Mesenchymal stem cell (in vitro differentiated cells and primary cell): Measurements from ENCODE around the gene BAIAP3.
"Not testable (repeated sequence)": the region's sequence is repeated elsewhere in the genome, so short reads cannot be mapped to it uniquely, and the experiment has no call there.

ENCODE experiments used
- DNase-seq: peaks from one replicate; pipeline ENCODE4 v3.0.0-alpha.2; 2013
- H2AFZ ChIP-seq: one replicate; pipeline ENCODE4 v1.6.1; 2013; ENCODE audit warnings: low read depth, mild to moderate bottlenecking, control low read depth, inconsistent platforms, low read length, moderate library complexity
- H2AK5ac ChIP-seq: 2 replicates; pipeline ENCODE4 v1.6.1; 2013; ENCODE audit warnings: low read length, moderate library complexity, mild to moderate bottlenecking, inconsistent platforms; ENCODE audit not compliant: severe bottlenecking
- H2BK120ac ChIP-seq: one replicate; pipeline ENCODE4 v1.6.1; 2013; ENCODE audit warnings: low read depth, mild to moderate bottlenecking, inconsistent platforms, low read length, moderate library complexity
- H2BK12ac ChIP-seq, 2 experiments: one replicate each; pipeline ENCODE4 v1.6.1; 2013; ENCODE audit warnings: inconsistent platforms in 2 of 2, low read length in 2 of 2, mild to moderate bottlenecking in 2 of 2, moderate library complexity in 2 of 2, control low read depth in 1 of 2
- H2BK15ac ChIP-seq: one replicate; pipeline ENCODE4 v1.6.1; 2013; ENCODE audit warnings: mild to moderate bottlenecking, low read depth, inconsistent platforms; ENCODE audit not compliant: poor library complexity, severe bottlenecking
- H2BK5ac ChIP-seq: 2 replicates; pipeline ENCODE4 v1.6.1; 2013; ENCODE audit warnings: low read depth, mild to moderate bottlenecking, low read length, control low read depth, inconsistent platforms; ENCODE audit not compliant: poor library complexity, severe bottlenecking
- H3K14ac ChIP-seq, 2 experiments: one replicate each; pipeline ENCODE4 v1.6.1; 2013; ENCODE audit warnings: inconsistent platforms in 2 of 2, low read length in 2 of 2, control low read depth in 1 of 2, mild to moderate bottlenecking in 1 of 2, moderate library complexity in 1 of 2
- H3K18ac ChIP-seq, 2 experiments: one replicate each; pipeline ENCODE4 v1.6.1; 2013; ENCODE audit warnings: inconsistent platforms in 2 of 2, low read length in 2 of 2, control low read depth in 1 of 2, low read depth in 1 of 2, mild to moderate bottlenecking in 1 of 2
- H3K23ac ChIP-seq, 2 experiments: one replicate each; pipeline ENCODE4 v1.6.1; 2013; ENCODE audit warnings: inconsistent platforms in 2 of 2, low read length in 2 of 2, mild to moderate bottlenecking in 2 of 2, moderate library complexity in 2 of 2, control low read depth in 1 of 2
- H3K27ac ChIP-seq: 2 replicates; pipeline ENCODE4 v1.5.1; 2013; ENCODE audit warnings: mild to moderate bottlenecking, moderate library complexity, low read length, control low read depth, inconsistent platforms; ENCODE audit not compliant: poor library complexity, severe bottlenecking
- H3K27me3 ChIP-seq, 2 experiments: 2 replicates each; pipeline versions ENCODE4 v1.6.1 to v1.7.0; 2013; ENCODE audit warnings: low read length in 2 of 2, mild to moderate bottlenecking in 2 of 2, moderate library complexity in 2 of 2, control low read depth in 1 of 2, inconsistent platforms in 1 of 2; ENCODE audit not compliant: control insufficient read depth in 1 of 2, insufficient read depth in 1 of 2
- H3K36me3 ChIP-seq, 2 experiments: 2 replicates each; pipeline versions ENCODE4 v1.6.1 to v1.7.0; 2013; ENCODE audit warnings: low read length in 2 of 2, control low read depth in 1 of 2, inconsistent platforms in 1 of 2, low read depth in 1 of 2, mild to moderate bottlenecking in 1 of 2; ENCODE audit not compliant: insufficient read depth in 2 of 2, control insufficient read depth in 1 of 2
- H3K4ac ChIP-seq, 2 experiments: one replicate each; pipeline ENCODE4 v1.6.1; 2013; ENCODE audit warnings: inconsistent platforms in 2 of 2, low read length in 2 of 2, mild to moderate bottlenecking in 2 of 2, moderate library complexity in 2 of 2, control low read depth in 1 of 2, low read depth in 1 of 2
- H3K4me1 ChIP-seq: 2 replicates; pipeline ENCODE4 v1.6.1; 2013; ENCODE audit warnings: low read depth, low read length, control low read depth; ENCODE audit not compliant: control insufficient read depth, insufficient read depth
- H3K4me2 ChIP-seq: 2 replicates; pipeline ENCODE4 v1.6.1; 2013; ENCODE audit warnings: low read length, mild to moderate bottlenecking, inconsistent platforms; ENCODE audit not compliant: poor library complexity, severe bottlenecking
- H3K4me3 ChIP-seq, 2 experiments: 2 replicates each; pipeline versions ENCODE4 v1.5.1 to v1.7.0; 2013; ENCODE audit warnings: low read length in 2 of 2, mild to moderate bottlenecking in 2 of 2, control low read depth in 1 of 2, low read depth in 1 of 2; ENCODE audit not compliant: insufficient read depth in 1 of 2
- H3K79me1 ChIP-seq: replicated peaks from 2 replicates; pipeline ENCODE4 v1.6.1; 2013; ENCODE audit warnings: mild to moderate bottlenecking, control low read depth, low read length, inconsistent platforms; ENCODE audit not compliant: poor library complexity, severe bottlenecking
- H3K9ac ChIP-seq: 2 replicates; pipeline ENCODE4 v1.7.0; 2013; ENCODE audit warnings: mild to moderate bottlenecking, low read length, moderate library complexity
- H3K9me3 ChIP-seq: 2 replicates; pipeline ENCODE4 v1.7.0; 2013; ENCODE audit warnings: mild to moderate bottlenecking, low read length; ENCODE audit not compliant: control insufficient read depth
- H4K8ac ChIP-seq: one replicate; pipeline ENCODE4 v1.6.1; 2013; ENCODE audit warnings: inconsistent platforms, mild to moderate bottlenecking, low read length, moderate library complexity
- H4K91ac ChIP-seq: one replicate; pipeline ENCODE4 v1.6.1; 2013; ENCODE audit warnings: mild to moderate bottlenecking, low read length, inconsistent platforms
- WGBS: methylation state at CpG from one replicate; pipeline ENCODE4 v1.1.7; 2013; ENCODE audit warnings: mixed read lengths; 5-methylcytosine and 5-hydroxymethylcytosine counted together

Gene BAIAP3

DNA sequence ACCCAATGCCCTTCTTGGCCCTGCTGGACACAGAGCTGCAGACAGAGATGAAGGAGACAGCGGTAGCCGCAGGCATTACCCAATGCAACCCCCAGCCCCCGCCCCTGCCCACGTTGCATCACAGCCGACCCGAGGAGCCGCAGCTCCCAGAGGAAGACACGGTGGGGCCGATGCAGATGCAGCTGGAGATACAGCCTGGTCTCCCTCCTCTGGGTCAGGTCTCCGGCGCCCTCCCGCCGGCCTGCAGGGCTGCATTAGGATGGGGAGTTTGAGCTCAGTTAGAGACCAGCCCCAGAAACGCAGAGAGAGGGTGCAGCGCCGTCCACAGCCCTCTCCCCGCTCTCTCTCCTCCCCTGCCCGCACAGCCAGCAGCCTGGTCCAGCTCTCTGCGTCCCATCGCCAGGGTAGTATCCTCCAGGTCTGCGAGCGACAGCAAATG is 43.4 kb upstream of the BAIAP3 start:
- DNase-seq = peak; percentile 18
- Histone ChIP-seq H4K8ac (no peak overlapping the region), H2AFZ (no peak overlapping the region), H3K4me2 (no peak overlapping the region), H2BK12ac (no peak overlapping the region), H3K9me3 (no peaks in the 10 kb centered on the region), H3K4me1 (no peaks in the 10 kb centered on the region), H3K27me3 (peaks cover 60 to 86% of the 10 kb centered on the region in 2 experiments), H3K18ac (no peak overlapping the region), H2BK5ac (no peak overlapping the region), H3K79me1 (no peaks in the 10 kb centered on the region), H3K4me3 (no peak overlapping the region), H3K9ac (no peak overlapping the region), H2BK15ac (no peak overlapping the region), H3K4ac (no peak overlapping the region), H3K27ac (no peak overlapping the region), H4K91ac (no peak overlapping the region), H2AK5ac (no peak overlapping the region), H3K23ac (no peak overlapping the region), H3K36me3 (no peaks in the 10 kb centered on the region), H2BK120ac (no peak overlapping the region), H3K14ac (no peak overlapping the region)
- WGBS = 24% methylated on average over 14 of the region's 22 CpGs

DNA sequence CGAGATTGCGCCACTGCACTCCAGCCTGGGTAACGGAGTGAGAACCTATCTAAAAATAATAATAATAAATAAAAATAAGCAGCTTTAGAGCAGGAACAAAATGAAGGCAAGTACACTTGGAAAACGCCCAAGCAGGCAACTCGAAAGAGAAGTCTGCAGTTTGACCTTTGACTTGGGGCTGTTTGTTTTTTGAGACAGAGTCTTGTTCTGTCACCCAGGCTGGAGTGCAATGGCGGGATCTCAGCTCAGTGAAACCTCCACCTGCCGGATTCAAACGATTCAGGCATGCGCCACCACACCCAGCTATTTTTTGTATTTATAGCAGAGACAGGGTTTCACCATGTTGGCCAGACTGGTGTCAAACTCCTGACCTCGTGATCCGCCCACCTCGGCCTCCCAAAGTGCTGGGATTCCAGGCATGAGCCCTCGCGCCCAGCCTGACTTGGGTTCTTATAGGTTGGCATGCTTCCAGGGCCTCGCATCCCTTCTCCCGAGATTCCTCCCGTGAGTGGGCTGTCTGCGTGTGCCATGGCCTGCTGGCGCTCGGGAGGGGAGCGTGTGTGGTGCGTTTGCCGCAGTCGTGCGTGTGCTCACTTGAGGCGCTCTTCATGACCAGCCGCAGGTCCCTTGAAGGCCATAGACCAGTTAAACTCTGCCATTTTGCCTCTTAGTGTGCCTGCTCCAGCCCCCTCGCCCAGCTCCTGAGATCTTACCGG is 42.4 kb upstream of the BAIAP3 start:
- H2BK15ac ChIP-seq = no peak overlapping the region
- H3K14ac ChIP-seq = no peak overlapping the region
- no peak overlapping the region for H3K4ac ChIP-seq
- no peak overlapping the region for H3K4me2 ChIP-seq
- no peaks in the 10 kb centered on the region for H3K79me1 ChIP-seq
- no peak overlapping the region for H2BK12ac ChIP-seq
- no peaks in the 10 kb centered on the region for H3K9me3 ChIP-seq
- no peak overlapping the region for H2BK5ac ChIP-seq
- no peak overlapping the region for H3K9ac ChIP-seq
- no peak for DNase-seq
- H3K23ac ChIP-seq = no peak overlapping the region
- no peak overlapping the region for H2AK5ac ChIP-seq
- peak overlapping the region in 1 of 2 experiments; percentile 34 for H3K4me3 ChIP-seq
- H3K27ac ChIP-seq = no peak overlapping the region
- 87% methylated on average over 26 of the region's 29 CpGs for WGBS
- H3K27me3 ChIP-seq = peaks cover 52 to 81% of the 10 kb centered on the region in 2 experiments
- H3K18ac ChIP-seq = no peak overlapping the region
- no peak overlapping the region for H4K8ac ChIP-seq
- no peak overlapping the region for H2AFZ ChIP-seq
- H3K4me1 ChIP-seq = no peaks in the 10 kb centered on the region
- H4K91ac ChIP-seq = no peak overlapping the region
- no peaks in the 10 kb centered on the region for H3K36me3 ChIP-seq
- H2BK120ac ChIP-seq = no peak overlapping the region

DNA sequence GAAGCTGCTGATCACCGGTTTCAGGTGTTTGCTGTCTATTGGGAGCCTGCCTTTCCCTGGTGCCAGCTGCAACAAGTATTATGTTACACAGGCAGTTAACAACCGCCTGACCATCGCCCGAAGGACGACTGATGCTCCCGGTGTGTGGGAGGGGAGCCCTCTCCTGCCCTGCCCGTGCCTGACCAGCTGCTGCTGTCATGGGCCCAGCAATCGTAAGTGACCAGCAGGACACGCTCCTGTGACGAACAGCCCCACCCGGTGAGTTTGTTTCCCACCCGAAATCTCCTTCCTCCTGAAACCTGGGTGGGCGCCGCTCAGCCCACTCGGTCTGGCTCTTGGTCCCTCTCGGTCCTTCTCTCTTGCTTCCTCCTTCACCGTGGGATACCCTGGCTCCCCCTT is 41.9 kb upstream of the BAIAP3 start:
- Histone ChIP-seq H3K4me2 (no peak overlapping the region), H3K79me1 (no peaks in the 10 kb centered on the region), H2AK5ac (no peak overlapping the region), H2BK5ac (no peak overlapping the region), H3K36me3 (no peaks in the 10 kb centered on the region), H3K27me3 (peaks cover 46 to 75% of the 10 kb centered on the region in 2 experiments), H3K9me3 (no peaks in the 10 kb centered on the region), H3K4me3 (no peak overlapping the region), H2BK12ac (no peak overlapping the region), H3K27ac (no peak overlapping the region), H3K4ac (no peak overlapping the region), H2BK120ac (no peak overlapping the region), H3K18ac (no peak overlapping the region), H4K8ac (no peak overlapping the region), H3K14ac (no peak overlapping the region), H2AFZ (no peak overlapping the region), H2BK15ac (no peak overlapping the region), H3K4me1 (no peaks in the 10 kb centered on the region), H3K9ac (no peak overlapping the region), H3K23ac (no peak overlapping the region), H4K91ac (no peak overlapping the region)
- 83% methylated on average over 17 of the region's 17 CpGs for WGBS
- DNase-seq = no peak

DNA sequence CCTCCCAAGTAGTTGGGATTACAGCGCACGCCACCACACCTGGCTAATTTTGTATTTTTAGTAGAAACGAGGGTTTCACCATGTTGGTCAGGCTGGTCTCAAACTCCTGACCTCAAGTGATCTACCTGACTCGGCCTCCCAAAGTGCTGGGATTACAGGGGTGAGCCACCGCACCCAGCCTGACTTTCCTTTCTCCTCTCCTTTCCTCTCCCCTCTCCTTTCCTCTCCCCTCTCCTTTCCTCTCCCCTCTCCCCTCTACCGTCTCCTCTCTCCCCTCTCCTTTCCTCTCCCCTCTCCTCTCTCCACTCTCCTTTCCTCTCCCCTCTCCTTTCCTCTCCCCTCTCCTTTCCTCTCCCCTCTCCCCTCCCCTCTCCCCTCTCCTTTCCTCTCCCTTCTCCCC is 41.2 kb upstream of the BAIAP3 start:
- H3K9me3 ChIP-seq, DNase-seq, H2BK120ac ChIP-seq, H3K4me1 ChIP-seq, H3K4ac ChIP-seq, H2BK15ac ChIP-seq, H3K36me3 ChIP-seq, H2AK5ac ChIP-seq, H3K9ac ChIP-seq, H4K8ac ChIP-seq, H4K91ac ChIP-seq, H3K23ac ChIP-seq, H3K4me2 ChIP-seq, H2AFZ ChIP-seq, H3K79me1 ChIP-seq, H3K14ac ChIP-seq, H3K18ac ChIP-seq, H3K4me3 ChIP-seq, H2BK12ac ChIP-seq, H3K27ac ChIP-seq, H2BK5ac ChIP-seq: not testable (repeated sequence)
- 90% methylated on average over 3 of the region's 6 CpGs for WGBS
- peaks cover 44 to 70% of the 10 kb centered on the region in 2 experiments for H3K27me3 ChIP-seq
